Measurements from ENCODE around the gene NCAM1. TPM values are rescaled to one million over a fixed set of nuclear protein-coding genes. Genes with fewer than 3 reads are reported as not detected.

Gene NCAM1
- polyA plus RNA-seq, 1 experiment = 0.27 TPM

DNA sequence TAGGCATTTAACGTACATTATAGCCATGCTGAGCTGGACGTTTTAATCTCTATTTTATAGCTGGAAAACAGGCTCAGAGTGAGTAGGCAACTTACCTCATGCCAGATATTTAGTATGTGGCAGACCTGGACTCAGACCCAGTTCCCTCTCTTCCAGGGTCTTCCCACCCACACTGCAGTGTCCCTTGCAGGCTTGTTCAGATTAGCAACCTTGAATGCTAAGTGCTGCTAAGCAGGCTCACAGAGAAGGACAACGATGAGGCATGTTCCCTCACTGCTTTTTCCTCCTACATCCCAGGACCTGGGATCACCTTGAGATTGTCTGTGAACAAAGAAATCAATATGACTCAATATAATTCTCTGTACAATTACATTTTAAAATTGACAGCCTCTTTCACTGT lies 65.6 kb downstream of the NCAM1 start:
- no peaks in the 10 kb centered on the region for H3K27me3 ChIP-seq (ENCODE audit: control insufficient read depth, insufficient read depth, low read length)
- H3K36me3 ChIP-seq (ENCODE audit: control insufficient read depth, insufficient read depth, low read length) = no peaks in the 10 kb centered on the region
- DNase-seq (ENCODE audit: low read depth) = no peak
- ChIA-PET CTCF (interaction anchor here (0.6 to 1.4 kb wide), 2 partner anchors 18 to 64 kb away, joined by 3 read pairs; no protein-coding TSS in a partner anchor), POLR2A (no interaction called here)
- TF ChIP-seq, protein P1, sequence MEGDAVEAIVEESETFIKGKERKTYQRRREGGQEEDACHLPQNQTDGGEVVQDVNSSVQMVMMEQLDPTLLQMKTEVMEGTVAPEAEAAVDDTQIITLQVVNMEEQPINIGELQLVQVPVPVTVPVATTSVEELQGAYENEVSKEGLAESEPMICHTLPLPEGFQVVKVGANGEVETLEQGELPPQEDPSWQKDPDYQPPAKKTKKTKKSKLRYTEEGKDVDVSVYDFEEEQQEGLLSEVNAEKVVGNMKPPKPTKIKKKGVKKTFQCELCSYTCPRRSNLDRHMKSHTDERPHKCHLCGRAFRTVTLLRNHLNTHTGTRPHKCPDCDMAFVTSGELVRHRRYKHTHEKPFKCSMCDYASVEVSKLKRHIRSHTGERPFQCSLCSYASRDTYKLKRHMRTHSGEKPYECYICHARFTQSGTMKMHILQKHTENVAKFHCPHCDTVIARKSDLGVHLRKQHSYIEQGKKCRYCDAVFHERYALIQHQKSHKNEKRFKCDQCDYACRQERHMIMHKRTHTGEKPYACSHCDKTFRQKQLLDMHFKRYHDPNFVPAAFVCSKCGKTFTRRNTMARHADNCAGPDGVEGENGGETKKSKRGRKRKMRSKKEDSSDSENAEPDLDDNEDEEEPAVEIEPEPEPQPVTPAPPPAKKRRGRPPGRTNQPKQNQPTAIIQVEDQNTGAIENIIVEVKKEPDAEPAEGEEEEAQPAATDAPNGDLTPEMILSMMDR (IDR thresholded peaks at IDR 0.05; ENCODE audit: insufficient read depth, low read depth, low read length) = no peak
- H3K4me3 ChIP-seq (ENCODE audit: low read depth, low read length) = no peak overlapping the region

DNA sequence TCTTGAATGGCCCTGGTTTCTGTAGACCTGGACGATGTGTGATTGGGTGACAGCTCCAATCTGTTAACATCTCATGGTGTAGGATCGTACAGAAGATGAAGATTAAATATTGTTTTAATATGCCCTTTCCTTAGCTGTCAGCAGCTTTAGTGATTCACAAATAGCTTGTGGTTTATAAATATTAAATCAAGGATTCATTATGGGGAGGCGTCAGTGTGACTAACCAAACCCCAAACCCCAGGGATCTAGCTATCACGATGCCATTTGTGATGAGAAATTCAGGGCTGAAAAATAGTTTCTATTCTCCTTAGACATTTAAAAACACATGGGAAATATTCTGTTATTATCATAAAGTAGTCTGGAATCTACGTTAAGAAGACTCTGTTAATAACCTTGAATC lies 73.4 kb downstream of the NCAM1 start:
- CTCF ChIA-PET = interaction anchor here (1.0 kb wide), 1 partner anchor 14 kb away, joined by 3 read pairs; no protein-coding TSS in a partner anchor
- POLR2A ChIA-PET = no interaction called here
- no peak for DNase-seq (ENCODE audit: low read depth)
- TF ChIP-seq, protein P1 (IDR thresholded peaks at IDR 0.05; ENCODE audit: insufficient read depth, low read depth, low read length) = no peak
- H3K36me3 ChIP-seq (ENCODE audit: control insufficient read depth, insufficient read depth, low read length) = no peaks in the 10 kb centered on the region
- no peaks in the 10 kb centered on the region for H3K27me3 ChIP-seq (ENCODE audit: control insufficient read depth, insufficient read depth, low read length)
- H3K4me3 ChIP-seq (ENCODE audit: low read depth, low read length) = no peak overlapping the region

DNA sequence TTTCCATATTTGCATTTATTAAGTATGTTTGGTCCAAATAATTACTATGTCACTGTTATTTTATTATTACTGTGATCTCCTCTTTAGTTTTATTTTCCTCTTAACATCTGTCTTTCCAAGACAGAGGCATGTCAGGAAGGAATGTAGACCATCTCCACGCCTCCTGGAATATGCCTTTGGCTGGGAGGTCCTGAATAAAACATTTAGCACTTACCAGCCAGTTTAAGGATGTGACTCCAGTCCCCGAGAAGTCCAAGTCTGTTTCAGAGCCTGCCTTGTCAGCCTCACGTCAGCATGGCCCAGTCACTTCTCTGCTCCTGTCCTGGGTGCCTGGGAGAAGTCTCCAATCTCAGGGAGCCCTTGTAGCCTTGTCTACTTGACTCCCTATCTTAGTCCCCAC lies 74.5 kb downstream of the NCAM1 start:
- no peaks in the 10 kb centered on the region for H3K27me3 ChIP-seq (ENCODE audit: control insufficient read depth, insufficient read depth, low read length)
- H3K4me3 ChIP-seq (ENCODE audit: low read depth, low read length) = no peak overlapping the region
- DNase-seq (ENCODE audit: low read depth) = no peak
- TF ChIP-seq, protein P1 (IDR thresholded peaks at IDR 0.05; ENCODE audit: insufficient read depth, low read depth, low read length) = no peak
- ChIA-PET CTCF (no interaction called here), POLR2A (no interaction called here)
- H3K36me3 ChIP-seq (ENCODE audit: control insufficient read depth, insufficient read depth, low read length) = no peaks in the 10 kb centered on the region

DNA sequence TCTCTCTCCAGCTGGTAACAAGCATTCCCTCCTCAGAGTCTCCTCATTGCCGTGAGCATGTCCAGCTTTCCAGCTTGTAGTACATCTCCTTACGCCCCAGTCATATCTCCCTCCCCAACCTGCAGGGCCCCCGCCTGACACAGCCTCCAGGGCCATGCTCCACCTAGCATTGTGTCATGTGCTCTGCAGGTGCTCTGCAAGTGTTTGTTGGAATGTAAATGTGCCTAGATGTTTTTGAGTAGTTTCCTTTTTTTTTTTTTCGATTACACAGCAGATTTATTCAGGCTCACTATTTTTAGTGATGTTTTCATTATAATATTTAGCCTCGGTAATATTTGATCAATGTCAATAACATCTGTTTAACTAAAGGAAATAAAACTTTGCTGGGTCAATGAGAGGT lies 82.5 kb downstream of the NCAM1 start:
- POLR2A ChIA-PET = no interaction called here
- no peaks in the 10 kb centered on the region for H3K36me3 ChIP-seq (ENCODE audit: control insufficient read depth, insufficient read depth, low read length)
- TF ChIP-seq, protein P1 (IDR thresholded peaks at IDR 0.05; ENCODE audit: insufficient read depth, low read depth, low read length) = no peak
- no peaks in the 10 kb centered on the region for H3K27me3 ChIP-seq (ENCODE audit: control insufficient read depth, insufficient read depth, low read length)
- DNase-seq (ENCODE audit: low read depth) = no peak
- CTCF ChIA-PET = no interaction called here
- H3K4me3 ChIP-seq (ENCODE audit: low read depth, low read length) = no peak overlapping the region

DNA sequence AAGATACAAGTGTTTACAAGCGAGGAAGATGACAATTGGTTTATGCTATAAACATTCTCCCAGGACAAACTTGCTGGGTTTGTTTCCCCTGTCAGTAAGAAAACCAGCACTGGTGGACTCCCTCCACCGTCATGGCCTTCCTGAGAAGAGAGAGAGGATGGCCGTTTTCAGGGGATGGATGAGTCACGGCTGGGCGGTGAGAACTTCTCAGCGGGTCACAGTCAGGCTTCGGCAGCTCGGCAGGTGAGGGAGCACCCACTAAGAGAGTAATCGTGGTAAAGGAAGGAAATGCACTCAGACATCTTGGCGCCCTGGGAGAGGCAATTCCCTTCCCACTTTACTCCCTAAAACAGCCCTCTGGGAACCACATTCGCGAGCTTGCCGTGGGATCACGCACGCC lies 83.9 kb downstream of the NCAM1 start:
- DNase-seq (ENCODE audit: low read depth) = no peak
- no peak overlapping the region for H3K4me3 ChIP-seq (ENCODE audit: low read depth, low read length)
- TF ChIP-seq, protein P1 (IDR thresholded peaks at IDR 0.05; ENCODE audit: insufficient read depth, low read depth, low read length) = no peak
- ChIA-PET CTCF (no interaction called here), POLR2A (no interaction called here)
- H3K27me3 ChIP-seq (ENCODE audit: control insufficient read depth, insufficient read depth, low read length) = no peaks in the 10 kb centered on the region
- no peaks in the 10 kb centered on the region for H3K36me3 ChIP-seq (ENCODE audit: control insufficient read depth, insufficient read depth, low read length)
